ENCODE data around the gene C1orf53.

GRCh38 chr1:197919346-197920066 is 17.1 kb downstream of the C1orf53 start:
- TF ChIP-seq CTCF (IDR thresholded peaks at IDR 0.05; ENCODE audit: low read length), result no peak
- TF ChIP-seq EZH2 (IDR thresholded peaks at IDR 0.05; ENCODE audit: borderline replicate concordance, low read length), result no peak
